ENCODE results near the gene AAK1. TPM values are rescaled to one million over a fixed set of nuclear protein-coding genes. Genes with fewer than 3 reads are reported as not detected.
A peak's percentile ranks its signal among the peaks of the same experiment; 100 is the strongest.

Gene AAK1
- polyA plus RNA-seq, 1 donor from 2014 or later = 26.7 TPM

GRCh38 chr2:69641887-69642708, 1.4 kb downstream of the AAK1 start:
- H3K9me3 ChIP-seq (ENCODE audit: low read length) = no peaks in the 10 kb centered on the region
- peak overlapping the region; percentile 93 for H3K4me2 ChIP-seq (ENCODE audit: low read length)
- H3K27ac ChIP-seq (ENCODE audit: low read length) = peak overlapping the region; percentile 98
- H3F3A ChIP-seq (ENCODE audit: insufficient read depth, low read length, poor library complexity, severe bottlenecking) = no peaks in the 10 kb centered on the region
- H3K9me2 ChIP-seq (ENCODE audit: insufficient read depth, low read length) = no peaks in the 10 kb centered on the region
- H2AFZ ChIP-seq (ENCODE audit: low read depth, low read length) = no peak overlapping the region
- no peaks in the 10 kb centered on the region for H3K36me3 ChIP-seq (ENCODE audit: insufficient read depth, low read length)
- peaks cover 6% of the 10 kb centered on the region for H4K20me1 ChIP-seq (ENCODE audit: insufficient read depth)
- H3K79me2 ChIP-seq (replicated peaks; ENCODE audit: insufficient read depth, low read length) = peaks cover 44% of the 10 kb centered on the region
- H3K9ac ChIP-seq (ENCODE audit: low read length) = peak overlapping the region; percentile 95
- no peaks in the 10 kb centered on the region for H3K27me3 ChIP-seq (ENCODE audit: insufficient read depth, low read depth, low read length)
- no peak for TF ChIP-seq REST (IDR thresholded peaks at IDR 0.05; ENCODE audit: borderline replicate concordance)
- TF ChIP-seq POLR2AphosphoS5 (IDR thresholded peaks at IDR 0.05) = no peak
- TF ChIP-seq CTCF (IDR thresholded peaks at IDR 0.05; ENCODE audit: poor library complexity, severe bottlenecking) = no peak
- TF ChIP-seq MXI1 (conservative IDR thresholded peaks at IDR 0.05; ENCODE audit: poor library complexity, severe bottlenecking) = no peak
- no peak for TF ChIP-seq SMC3 (conservative IDR thresholded peaks at IDR 0.05; ENCODE audit: poor library complexity)
- no peak for TF ChIP-seq EZH2 (IDR thresholded peaks at IDR 0.05; ENCODE audit: borderline replicate concordance, insufficient read depth, low read length, poor library complexity, severe bottlenecking)
- no peak for TF ChIP-seq TAF1 (IDR thresholded peaks at IDR 0.05; ENCODE audit: low read depth)
- no peak for TF ChIP-seq EP300 (conservative IDR thresholded peaks at IDR 0.05; ENCODE audit: poor library complexity, severe bottlenecking)
- no peak for TF ChIP-seq RAD21 (conservative IDR thresholded peaks at IDR 0.05)
- H3K4me3 ChIP-seq (ENCODE audit: low read length) = peak overlapping the region; percentile 88

- Histone ChIP-seq H3K9me3 (ENCODE audit: low read length) (no peaks in the 10 kb centered on the region), H3K27me3 (ENCODE audit: insufficient read depth, low read depth, low read length) (no peaks in the 10 kb centered on the region), H3K9me2 (ENCODE audit: insufficient read depth, low read length) (no peaks in the 10 kb centered on the region), H3K79me2 (replicated peaks; ENCODE audit: insufficient read depth, low read length) (peaks cover 44% of the 10 kb centered on the region), H3K36me3 (ENCODE audit: insufficient read depth, low read length) (no peaks in the 10 kb centered on the region), H3K9ac (ENCODE audit: low read length) (peak overlapping the region; percentile 95), H2AFZ (ENCODE audit: low read depth, low read length) (no peak overlapping the region), H3K4me3 (ENCODE audit: low read length) (peak overlapping the region; percentile 88), H4K20me1 (ENCODE audit: insufficient read depth) (peaks cover 6% of the 10 kb centered on the region), H3K27ac (ENCODE audit: low read length) (no peak overlapping the region), H3K4me2 (ENCODE audit: low read length) (peak overlapping the region; percentile 93), H3F3A (ENCODE audit: insufficient read depth, low read length, poor library complexity, severe bottlenecking) (no peaks in the 10 kb centered on the region)
- no peak for TF ChIP-seq EP300 (conservative IDR thresholded peaks at IDR 0.05; ENCODE audit: poor library complexity, severe bottlenecking)
Observed at GRCh38 chr2:69641471-69641870, 2.1 kb downstream of the AAK1 start.

Data from neural cell (in vitro differentiated cells).